ENCODE data around the gene CLEC16A. TPM values are rescaled to one million over a fixed set of nuclear protein-coding genes. Genes with fewer than 3 reads are reported as not detected.

Gene CLEC16A
- total and polyA plus RNA-seq, 4 donors = 14.3 to 44.4 (median 26.4) TPM

- H3K9ac ChIP-seq (ENCODE audit: insufficient read depth in 1 of 2, low read length in 2 of 2) = no peak overlapping the region
- H3K27me3 ChIP-seq (ENCODE audit: control insufficient read depth in 3 of 3, insufficient read depth in 3 of 3, low read length in 2 of 3) = no peaks in the 10 kb centered on the region
- no peak for ATAC-seq (ENCODE audit: insufficient read depth, low FRiP score)
Measured at GRCh38 chr16:10950393-10950792, 6.0 kb downstream of the CLEC16A start.

DNA sequence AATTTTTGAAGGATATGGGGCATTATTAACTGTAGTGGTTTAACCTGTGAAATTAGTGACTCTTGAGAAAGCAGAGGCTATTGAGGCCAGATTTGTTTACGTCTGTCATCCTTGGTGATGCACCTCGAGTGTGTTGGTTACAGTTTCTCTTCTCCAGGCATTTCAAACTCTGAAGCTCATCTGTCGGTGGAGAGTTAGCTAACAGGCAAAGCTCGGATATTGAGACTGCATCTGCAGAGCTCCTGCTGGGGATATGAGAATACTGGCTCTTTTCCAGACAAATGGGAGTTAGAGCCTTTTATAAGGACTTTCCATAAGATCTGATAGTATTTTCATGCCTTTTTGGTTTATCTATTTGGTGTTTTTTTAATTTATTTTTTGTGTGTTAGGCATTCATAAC lies 6.7 kb downstream of the CLEC16A start:
- no peak overlapping the region for H3K4me3 ChIP-seq
- H3K9me3 ChIP-seq (ENCODE audit: control insufficient read depth in 4 of 4, insufficient read depth in 3 of 4, low read length in 3 of 4) = no peaks in the 10 kb centered on the region
- WGBS, 2 donors = 55 to 82% methylated on average over 4 of the region's 4 CpGs
- ATAC-seq (ENCODE audit: insufficient read depth, low FRiP score) = no peak
- TF ChIP-seq, protein P1, sequence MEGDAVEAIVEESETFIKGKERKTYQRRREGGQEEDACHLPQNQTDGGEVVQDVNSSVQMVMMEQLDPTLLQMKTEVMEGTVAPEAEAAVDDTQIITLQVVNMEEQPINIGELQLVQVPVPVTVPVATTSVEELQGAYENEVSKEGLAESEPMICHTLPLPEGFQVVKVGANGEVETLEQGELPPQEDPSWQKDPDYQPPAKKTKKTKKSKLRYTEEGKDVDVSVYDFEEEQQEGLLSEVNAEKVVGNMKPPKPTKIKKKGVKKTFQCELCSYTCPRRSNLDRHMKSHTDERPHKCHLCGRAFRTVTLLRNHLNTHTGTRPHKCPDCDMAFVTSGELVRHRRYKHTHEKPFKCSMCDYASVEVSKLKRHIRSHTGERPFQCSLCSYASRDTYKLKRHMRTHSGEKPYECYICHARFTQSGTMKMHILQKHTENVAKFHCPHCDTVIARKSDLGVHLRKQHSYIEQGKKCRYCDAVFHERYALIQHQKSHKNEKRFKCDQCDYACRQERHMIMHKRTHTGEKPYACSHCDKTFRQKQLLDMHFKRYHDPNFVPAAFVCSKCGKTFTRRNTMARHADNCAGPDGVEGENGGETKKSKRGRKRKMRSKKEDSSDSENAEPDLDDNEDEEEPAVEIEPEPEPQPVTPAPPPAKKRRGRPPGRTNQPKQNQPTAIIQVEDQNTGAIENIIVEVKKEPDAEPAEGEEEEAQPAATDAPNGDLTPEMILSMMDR (IDR thresholded peaks at IDR 0.05; ENCODE audit: control extremely low read depth, extremely low read depth) = no peak
- H3K36me3 ChIP-seq (ENCODE audit: control insufficient read depth in 4 of 4, insufficient read depth in 4 of 4, low read length in 4 of 4) = no peaks in the 10 kb centered on the region
- peaks cover 0 to 21% (median 4%) of the 10 kb centered on the region in 5 donors for H3K4me1 ChIP-seq (ENCODE audit: control insufficient read depth in 5 of 5, insufficient read depth in 5 of 5, low read length in 5 of 5)
- H3K27ac ChIP-seq (ENCODE audit: low read depth in 1 of 2, low read length in 1 of 2) = no peak overlapping the region
- no peaks in the 10 kb centered on the region for H3K27me3 ChIP-seq (ENCODE audit: control insufficient read depth in 3 of 3, insufficient read depth in 3 of 3, low read length in 2 of 3)
- H3K9ac ChIP-seq (ENCODE audit: insufficient read depth in 1 of 2, low read length in 2 of 2) = no peak overlapping the region
- no peak for DNase-seq

More at GRCh38 chr16:10950393-10950792, 6.0 kb downstream of the CLEC16A start:
- WGBS, 2 donors = 74 to 90% methylated on average over 5 of the region's 5 CpGs
- no peaks in the 10 kb centered on the region for H3K36me3 ChIP-seq (ENCODE audit: control insufficient read depth in 4 of 4, insufficient read depth in 4 of 4, low read length in 4 of 4)
- TF ChIP-seq, protein P1 (IDR thresholded peaks at IDR 0.05; ENCODE audit: control extremely low read depth, extremely low read depth) = no peak
- H3K9me3 ChIP-seq (ENCODE audit: control insufficient read depth in 4 of 4, insufficient read depth in 3 of 4, low read length in 3 of 4) = no peaks in the 10 kb centered on the region
- H3K4me3 ChIP-seq = no peak overlapping the region
- no peak for DNase-seq
- no peak overlapping the region for H3K27ac ChIP-seq (ENCODE audit: low read depth in 1 of 2, low read length in 1 of 2)
- H3K4me1 ChIP-seq (ENCODE audit: control insufficient read depth in 5 of 5, insufficient read depth in 5 of 5, low read length in 5 of 5) = peaks cover 0 to 22% (median 10%) of the 10 kb centered on the region in 5 donors

GRCh38 chr16:10954903-10955302 lies 10.5 kb downstream of the CLEC16A start:
- no peak overlapping the region for H3K27ac ChIP-seq (ENCODE audit: low read depth in 1 of 2, low read length in 1 of 2)
- ATAC-seq (ENCODE audit: insufficient read depth, low FRiP score) = no peak
- no peaks in the 10 kb centered on the region for H3K36me3 ChIP-seq (ENCODE audit: control insufficient read depth in 4 of 4, insufficient read depth in 4 of 4, low read length in 4 of 4)
- H3K4me1 ChIP-seq (ENCODE audit: control insufficient read depth in 5 of 5, insufficient read depth in 5 of 5, low read length in 5 of 5) = peaks cover 0 to 6% (median 0%) of the 10 kb centered on the region in 5 donors
- H3K9ac ChIP-seq (ENCODE audit: insufficient read depth in 1 of 2, low read length in 2 of 2) = no peak overlapping the region
- 91 to 94% methylated on average over 7 of the region's 7 CpGs for WGBS, 2 donors
- TF ChIP-seq, protein P1 (IDR thresholded peaks at IDR 0.05; ENCODE audit: control extremely low read depth, extremely low read depth) = no peak
- no peaks in the 10 kb centered on the region for H3K27me3 ChIP-seq (ENCODE audit: control insufficient read depth in 3 of 3, insufficient read depth in 3 of 3, low read length in 2 of 3)
- DNase-seq = no peak
- no peak overlapping the region for H3K4me3 ChIP-seq
- no peaks in the 10 kb centered on the region for H3K9me3 ChIP-seq (ENCODE audit: control insufficient read depth in 4 of 4, insufficient read depth in 3 of 4, low read length in 3 of 4)

All from lung (tissue), 12 donors.